Neural cell (in vitro differentiated cells): Measurements from ENCODE around the gene THAP7. TPM values are rescaled to one million over a fixed set of nuclear protein-coding genes. Genes with fewer than 3 reads are reported as not detected.

Experiments used
- H2AFZ ChIP-seq: fragments of 200-600, 300-800 bp; sonication (generic), shearing (Covaris generic); 2 replicates; pipeline ENCODE4 v1.6.0; 2014; ENCODE audit warnings: low read depth, mild to moderate bottlenecking, antibody characterized with exemption, low read length, moderate library complexity
- H3F3A ChIP-seq: fragments of 200-600 bp; shearing (Covaris generic); 2 replicates; pipeline ENCODE4 v1.6.1; 2016; ENCODE audit warnings: mild to moderate bottlenecking, moderate library complexity, mixed read lengths, antibody characterized with exemption, low read length; ENCODE audit not compliant: insufficient read depth, poor library complexity, severe bottlenecking
- H3K27ac ChIP-seq: fragments of 200-600, 300-800 bp; sonication (generic), shearing (Covaris generic); 2 replicates; pipeline ENCODE4 v1.5.1; 2014; ENCODE audit warnings: mild to moderate bottlenecking, low read length, moderate library complexity
- H3K27me3 ChIP-seq: fragments of 300-800, 200-600 bp; sonication (generic), shearing (Covaris generic); 2 replicates; pipeline ENCODE4 v1.6.0; 2014; ENCODE audit warnings: mild to moderate bottlenecking, low read depth, low read length, moderate library complexity; ENCODE audit not compliant: insufficient read depth
- H3K36me3 ChIP-seq: fragments of 300-800, 200-600 bp; sonication (generic), shearing (Covaris generic); 2 replicates; pipeline ENCODE4 v1.5.1; 2014; ENCODE audit warnings: mild to moderate bottlenecking, antibody characterized with exemption, low read length, moderate library complexity; ENCODE audit not compliant: insufficient read depth
- H3K4me2 ChIP-seq: fragments of 300-800, 200-600 bp; sonication (generic), shearing (Covaris generic); 2 replicates; pipeline ENCODE4 v1.6.0; 2014; ENCODE audit warnings: mild to moderate bottlenecking, low read length
- H3K4me3 ChIP-seq: fragments of 300-800, 200-600 bp; sonication (generic), shearing (Covaris generic); 2 replicates; pipeline ENCODE4 v1.5.1; 2014; ENCODE audit warnings: mild to moderate bottlenecking, low read length, moderate library complexity
- H3K79me2 ChIP-seq: fragments of 200-600 bp; shearing (Covaris generic); replicated peaks from 2 replicates; pipeline ENCODE4 v1.6.0; 2014; ENCODE audit warnings: mild to moderate bottlenecking, low read length, moderate library complexity; ENCODE audit not compliant: insufficient read depth
- H3K9ac ChIP-seq: fragments of 300-800, 200-600 bp; sonication (generic), shearing (Covaris generic); 2 replicates; pipeline ENCODE4 v1.6.1; 2016; ENCODE audit warnings: mild to moderate bottlenecking, low read length, mixed read lengths
- H3K9me2 ChIP-seq: fragments of 200-600 bp; shearing (Covaris generic); 2 replicates; pipeline ENCODE4 v1.6.1; 2016; ENCODE audit warnings: mild to moderate bottlenecking, low read length, mixed read lengths; ENCODE audit not compliant: insufficient read depth
- H3K9me3 ChIP-seq: fragments of 200-600, 300-800 bp; sonication (generic), shearing (Covaris generic); 2 replicates; pipeline ENCODE4 v1.6.1; 2016; ENCODE audit warnings: mild to moderate bottlenecking, mixed run types, low read length, moderate library complexity, mixed read lengths
- H4K20me1 ChIP-seq: fragments of 200-600 bp; shearing (Covaris generic); 2 replicates; pipeline ENCODE4 v1.6.1; 2016; ENCODE audit warnings: mild to moderate bottlenecking, mixed run types; ENCODE audit not compliant: insufficient read depth
- CTCF ChIP-seq: fragments of 450-650 bp; IDR thresholded peaks from 2 replicates; pipeline ENCODE4 v1.5.1; 2014; ENCODE audit warnings: antibody characterized with exemption, mild to moderate bottlenecking, moderate library complexity; ENCODE audit not compliant: poor library complexity, severe bottlenecking
- EP300 ChIP-seq: fragments of 450-650 bp; conservative IDR thresholded peaks from 2 replicates; pipeline ENCODE4 v1.6.1; 2014; ENCODE audit warnings: antibody characterized with exemption, mild to moderate bottlenecking, moderate library complexity; ENCODE audit not compliant: poor library complexity, severe bottlenecking
- EZH2 ChIP-seq: fragments of 200-600, 300-800 bp; shearing (Covaris generic), sonication (generic); IDR thresholded peaks from 2 replicates; pipeline ENCODE4 v1.6.1; 2014; ENCODE audit warnings: antibody characterized with exemption, low read length, borderline replicate concordance, mild to moderate bottlenecking; ENCODE audit not compliant: insufficient read depth, poor library complexity, severe bottlenecking
- MXI1 ChIP-seq: fragments of 450-650 bp; conservative IDR thresholded peaks from 2 replicates; pipeline ENCODE4 v1.6.1; 2014; ENCODE audit warnings: antibody characterized with exemption, mild to moderate bottlenecking; ENCODE audit not compliant: poor library complexity, severe bottlenecking
- POLR2AphosphoS5 ChIP-seq: IDR thresholded peaks from 2 replicates; pipeline ENCODE4 v1.6.1; 2012
- RAD21 ChIP-seq: fragments of 450-650 bp; conservative IDR thresholded peaks from 2 replicates; pipeline ENCODE4 v1.6.1; 2014; ENCODE audit warnings: antibody characterized with exemption, mild to moderate bottlenecking, moderate library complexity
- REST ChIP-seq: IDR thresholded peaks from 2 replicates; pipeline ENCODE4 v1.6.1; 2012; ENCODE audit warnings: borderline replicate concordance
- SMC3 ChIP-seq: fragments of 450-650 bp; conservative IDR thresholded peaks from 2 replicates; pipeline ENCODE4 v1.6.1; 2014; ENCODE audit warnings: antibody characterized with exemption, mild to moderate bottlenecking, moderate library complexity; ENCODE audit not compliant: poor library complexity
- TAF1 ChIP-seq: IDR thresholded peaks from 2 replicates; pipeline ENCODE4 v1.6.1; 2012; ENCODE audit warnings: low read depth
- polyA plus RNA-seq: library from polyadenylated mRNA; depleted of rRNA; stranded (reverse); fragments of >200 nt; gene quantifications from 2 replicates; pipeline ENCODE4 v1.2.3, GENCODE V29; 2014

THAP7 gene
- polyA plus RNA-seq, 1 donor from 2014 or later, result 28.7 TPM

- Histone ChIP-seq H3K9ac (peak overlapping the region; percentile 44), H3K9me3 (no peaks in the 10 kb centered on the region), H3K4me3 (peak overlapping the region; percentile 69), H3K9me2 (no peaks in the 10 kb centered on the region), H3K79me2 (no peaks in the 10 kb centered on the region), H3K36me3 (no peaks in the 10 kb centered on the region), H3K27me3 (no peaks in the 10 kb centered on the region), H4K20me1 (no peaks in the 10 kb centered on the region), H3K4me2 (peak overlapping the region; percentile 41), H2AFZ (no peak overlapping the region), H3K27ac (peak overlapping the region; percentile 86), H3F3A (no peaks in the 10 kb centered on the region)
- TF ChIP-seq REST (no peak), SMC3 (no peak), CTCF (no peak), RAD21 (no peak), POLR2AphosphoS5 (no peak), EP300 (no peak), TAF1 (no peak), EZH2 (no peak), MXI1 (no peak)
Measured at GRCh38 chr22:21044931-21045584, 43.1 kb upstream of the THAP7 start.

DNA sequence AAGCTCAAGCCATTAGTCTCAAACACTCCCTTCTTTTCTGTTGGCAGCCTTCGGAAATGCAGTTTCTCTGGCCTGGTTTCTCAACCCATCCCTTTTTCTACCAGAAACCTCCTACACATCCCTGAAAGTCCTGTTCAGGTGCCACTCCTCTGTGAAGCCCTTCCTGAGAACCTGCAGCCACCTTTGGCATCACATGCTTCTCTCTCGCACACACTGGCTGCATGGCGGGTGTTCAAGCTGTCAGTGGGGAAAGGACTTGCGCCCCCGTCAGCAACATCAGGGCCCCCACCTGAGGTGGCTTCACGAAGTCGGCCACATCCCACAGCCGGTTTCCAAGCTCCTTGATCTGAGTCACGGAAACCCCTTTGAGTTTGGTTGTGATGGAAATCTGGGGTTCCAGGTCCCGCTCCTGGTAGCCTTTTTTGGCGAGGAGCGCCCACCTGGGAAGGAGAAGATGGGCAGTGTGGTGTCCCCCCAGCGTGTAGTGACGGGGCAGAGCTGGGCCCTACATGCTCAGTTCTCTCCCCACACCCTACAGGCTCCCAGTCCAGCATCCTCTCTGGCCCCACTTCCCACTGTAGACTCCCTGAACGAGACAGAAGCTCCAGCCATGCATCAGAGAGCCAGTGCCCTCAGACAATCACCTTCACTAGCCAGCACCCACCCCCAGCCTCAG, 42.1 kb upstream of the THAP7 start:
- Histone ChIP-seq H4K20me1 (no peaks in the 10 kb centered on the region), H3F3A (no peaks in the 10 kb centered on the region), H3K27me3 (no peaks in the 10 kb centered on the region), H3K9me3 (no peaks in the 10 kb centered on the region), H3K9ac (peak overlapping the region; percentile 44), H2AFZ (no peak overlapping the region), H3K4me2 (no peak overlapping the region), H3K79me2 (no peaks in the 10 kb centered on the region), H3K4me3 (no peak overlapping the region), H3K27ac (peak overlapping the region; percentile 86), H3K9me2 (no peaks in the 10 kb centered on the region), H3K36me3 (no peaks in the 10 kb centered on the region)
- TF ChIP-seq EP300, result no peak
- TF ChIP-seq MXI1, result no peak
